CMK (cell line): Measurements from ENCODE around the gene TUBGCP6.
"Not testable (repeated sequence)": the region's sequence is repeated elsewhere in the genome, so short reads cannot be mapped to it uniquely, and the experiment has no call there.

Experiments used
- DNase-seq: peaks from one replicate; pipeline ENCODE4 v3.0.0-alpha.2; 2010; ENCODE audit warnings: low read depth

TUBGCP6 gene

DNA sequence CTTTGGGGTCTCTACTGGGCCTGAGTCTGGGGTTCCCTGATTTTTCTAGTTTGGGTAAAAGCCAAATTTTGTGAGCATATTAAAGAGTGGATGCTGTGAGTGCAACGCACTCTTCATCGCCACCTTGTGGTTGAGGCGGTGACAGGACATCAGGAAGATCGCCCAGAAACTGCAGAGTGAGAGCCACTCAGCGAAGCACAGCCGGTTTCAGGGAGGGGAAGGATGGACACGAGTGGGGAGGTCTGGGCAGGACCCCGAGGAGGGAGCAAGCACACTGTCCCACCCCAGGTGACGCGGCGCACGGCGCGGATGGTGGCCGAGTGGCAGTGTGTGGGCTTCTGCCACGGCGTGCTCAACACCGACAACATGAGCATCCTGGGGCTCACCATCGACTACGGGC, 34.9 kb downstream of the TUBGCP6 start:
- DNase-seq, result no peak

DNA sequence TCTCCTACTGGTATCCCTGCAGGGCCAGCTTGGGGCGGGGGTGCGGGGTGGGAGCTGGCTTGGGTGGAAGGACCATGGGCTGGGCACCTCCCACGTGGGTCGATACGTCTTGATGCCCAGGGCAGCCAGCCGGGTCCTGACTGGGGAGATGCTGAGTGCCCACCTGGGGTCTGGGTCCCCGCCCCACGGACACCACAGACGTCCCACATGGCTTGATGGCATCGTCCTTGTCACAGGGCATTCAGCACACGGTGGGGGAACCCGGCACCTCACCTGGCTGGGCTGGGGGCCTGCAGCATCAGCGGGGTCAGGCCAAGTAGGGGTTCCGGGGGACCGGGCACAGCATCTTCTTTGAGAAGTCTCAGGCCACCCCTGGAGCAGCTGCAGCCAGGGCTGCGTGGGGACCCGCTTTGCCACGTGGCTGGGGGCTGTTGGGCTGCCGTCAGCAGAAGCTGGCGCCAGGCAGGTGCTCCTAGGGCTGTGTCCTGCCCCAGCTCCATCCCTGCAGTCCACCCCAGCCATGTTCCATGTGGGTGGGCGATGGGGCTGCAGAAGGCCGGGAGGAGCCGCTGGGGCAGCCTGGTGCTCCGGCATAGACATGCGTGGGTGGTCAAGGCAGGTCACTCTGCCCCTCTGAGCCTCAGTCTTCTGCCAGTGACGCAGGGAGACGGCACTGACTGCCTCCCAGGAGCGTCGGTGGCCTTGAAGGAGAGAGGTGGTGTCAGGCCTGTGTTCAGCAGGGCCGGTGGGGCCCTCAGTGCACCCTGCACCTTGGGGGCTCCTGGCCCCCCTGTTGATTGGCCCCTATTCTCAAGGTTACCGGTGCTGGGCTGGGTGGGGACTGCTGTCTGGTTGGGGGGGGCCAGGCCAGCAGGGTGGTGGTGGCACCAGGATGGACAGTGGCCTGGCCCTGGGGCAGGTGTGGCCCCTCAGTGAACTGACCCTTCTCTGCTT, 35.6 kb downstream of the TUBGCP6 start:
- DNase-seq, result no peak

DNA sequence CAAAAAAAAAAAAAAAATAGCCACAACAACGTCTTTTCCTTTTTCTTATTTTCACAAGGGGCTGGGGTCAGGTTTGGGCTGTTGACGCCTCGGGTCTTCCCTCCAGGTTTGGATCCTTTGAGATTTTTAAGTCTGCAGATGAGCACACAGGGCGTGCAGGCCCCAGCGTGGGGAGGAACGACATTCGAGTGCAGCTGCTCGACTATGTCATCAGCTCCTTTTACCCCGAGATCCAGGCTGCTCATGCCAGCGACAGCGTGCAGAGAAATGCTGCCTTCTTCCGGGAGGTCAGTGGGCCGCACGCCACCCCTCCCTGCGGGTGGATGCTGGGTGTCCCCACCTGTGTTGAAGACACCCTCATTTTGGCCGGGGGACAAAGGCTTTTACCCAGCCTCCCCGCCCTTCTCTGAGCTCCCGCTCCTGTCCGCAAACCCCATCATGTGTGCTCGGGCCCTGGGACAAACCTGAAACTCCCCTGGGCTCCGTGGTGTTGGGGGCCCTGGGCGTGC, 36.3 kb downstream of the TUBGCP6 start:
- no peak for DNase-seq

- DNase-seq, result no peak
These were observed 37.3 kb downstream of the TUBGCP6 start for GRCh38 chr22:50207383-50208140.

DNA sequence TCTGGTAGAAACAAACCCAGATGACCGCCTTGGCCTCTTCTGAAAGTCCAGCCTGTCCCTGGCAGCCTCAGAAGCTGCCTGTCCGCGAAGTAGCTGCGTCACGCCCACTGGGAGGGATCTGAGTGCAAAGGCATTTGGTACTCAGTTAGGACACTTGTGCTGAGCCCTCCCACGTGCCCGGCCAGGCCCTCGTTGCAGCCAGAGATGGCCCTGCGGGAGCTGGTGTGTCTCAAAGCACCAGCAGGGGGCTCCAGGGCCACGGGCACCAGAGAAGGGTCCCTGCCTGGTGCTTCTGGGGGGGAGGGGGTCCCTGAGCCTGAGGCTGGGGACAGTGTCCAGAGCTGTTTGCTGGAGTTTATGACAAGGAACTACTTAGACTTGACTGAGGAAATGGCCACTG, 38.2 kb downstream of the TUBGCP6 start:
- DNase-seq, result no peak

DNA sequence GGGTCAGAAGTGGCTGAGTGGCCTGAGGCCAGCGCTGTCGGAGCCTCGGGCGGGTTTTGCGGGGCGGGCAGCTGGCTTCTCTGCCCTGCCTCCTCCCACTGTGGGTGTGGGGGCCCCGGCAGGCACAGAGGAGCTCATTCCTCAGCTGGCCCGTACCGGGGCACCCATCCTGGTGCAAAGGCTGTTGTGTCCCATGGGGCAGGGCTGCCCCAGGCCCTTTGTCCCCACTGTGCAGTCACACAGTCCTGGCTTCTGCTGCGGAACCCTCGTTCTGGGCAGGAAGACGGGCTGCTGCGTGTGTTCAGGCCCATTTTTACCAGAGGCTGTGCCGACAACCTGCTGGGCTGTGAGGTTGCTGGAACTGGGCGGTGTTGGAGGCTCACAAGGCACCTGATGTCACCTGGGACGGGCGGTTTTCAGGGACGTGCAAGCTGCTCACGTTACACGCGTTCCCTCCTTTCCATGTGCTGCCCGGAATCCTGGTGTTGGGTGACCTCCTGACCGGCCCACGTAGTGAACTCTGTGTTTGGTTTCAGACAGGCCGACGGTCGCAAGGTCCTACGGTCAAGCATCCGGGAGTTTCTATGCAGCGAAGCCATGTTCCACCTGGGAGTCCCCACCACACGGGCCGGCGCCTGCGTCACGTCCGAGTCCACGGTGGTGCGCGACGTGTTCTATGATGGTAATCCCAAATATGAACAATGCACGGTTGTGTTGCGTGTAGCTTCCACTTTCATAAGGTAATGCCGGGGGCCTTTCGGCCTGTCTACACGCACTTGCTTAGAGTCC, 38.8 kb downstream of the TUBGCP6 start:
- DNase-seq, result no peak

- DNase-seq, result not testable (repeated sequence)
These were observed 39.8 kb downstream of the TUBGCP6 start for GRCh38 chr22:50204998-50205397.

DNA sequence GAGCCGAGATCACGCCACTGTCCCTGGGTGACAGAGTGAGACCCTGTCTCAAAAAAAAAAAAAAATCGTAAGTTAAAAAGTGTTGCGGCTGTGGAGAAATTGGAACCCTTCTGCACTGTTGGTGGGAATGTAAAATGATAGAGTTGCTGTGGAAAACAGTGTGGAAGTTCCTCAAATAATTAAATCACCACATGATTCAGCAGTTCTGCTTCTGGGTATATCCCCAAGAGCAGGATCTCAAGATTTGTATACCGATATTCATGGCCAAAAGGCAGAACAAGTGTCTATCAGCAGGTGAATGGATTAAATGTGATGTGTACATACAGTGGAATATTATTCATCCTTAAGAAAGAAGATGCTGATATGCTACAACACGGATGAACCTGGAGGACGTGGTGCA, 40.3 kb downstream of the TUBGCP6 start:
- DNase-seq, result no peak

DNA sequence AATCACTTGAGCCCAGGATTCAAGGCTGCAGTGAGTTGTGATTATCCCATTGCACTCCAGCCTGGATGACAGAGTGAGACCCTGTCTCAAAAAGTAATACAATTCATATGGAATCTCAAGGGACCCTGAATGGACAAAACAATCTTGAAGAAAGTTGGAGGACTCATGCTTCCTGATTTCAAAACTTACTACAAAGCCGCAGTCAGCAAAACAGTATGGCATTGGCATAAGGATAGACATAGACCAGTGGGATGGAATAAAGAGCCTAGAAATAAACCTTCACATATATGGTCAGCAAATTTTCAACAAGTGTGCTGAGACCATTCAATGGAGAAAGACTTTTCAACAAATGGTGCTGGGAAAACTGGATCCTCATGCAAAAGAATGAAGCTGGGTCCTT, 41.5 kb downstream of the TUBGCP6 start:
- no peak for DNase-seq

DNA sequence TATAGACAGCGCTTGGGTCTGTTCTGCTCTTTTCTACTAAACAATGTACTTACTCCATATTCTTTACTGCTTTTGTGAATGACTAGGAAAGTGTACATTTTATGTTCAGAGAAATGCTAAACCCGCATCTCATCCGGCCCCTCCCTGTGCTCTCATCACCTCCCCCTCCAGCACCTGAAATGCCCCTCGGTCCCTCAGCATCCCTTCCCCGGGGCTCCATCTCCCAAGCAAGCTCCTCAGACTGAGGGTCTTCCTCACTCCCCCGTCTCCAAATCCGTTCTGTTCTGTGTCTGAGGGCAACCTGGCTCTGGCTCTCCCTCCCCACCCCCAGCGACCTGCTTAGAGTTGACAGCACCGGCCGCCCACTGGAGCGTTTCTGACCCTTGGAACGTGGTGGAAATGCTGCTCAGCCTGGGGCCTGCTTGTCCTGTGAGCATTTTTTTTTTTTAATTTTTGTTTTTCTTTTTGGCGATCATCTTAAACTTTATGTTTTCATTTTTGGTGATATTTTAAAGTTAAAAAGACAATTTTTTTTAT, 42.6 kb downstream of the TUBGCP6 start:
- no peak for DNase-seq

DNA sequence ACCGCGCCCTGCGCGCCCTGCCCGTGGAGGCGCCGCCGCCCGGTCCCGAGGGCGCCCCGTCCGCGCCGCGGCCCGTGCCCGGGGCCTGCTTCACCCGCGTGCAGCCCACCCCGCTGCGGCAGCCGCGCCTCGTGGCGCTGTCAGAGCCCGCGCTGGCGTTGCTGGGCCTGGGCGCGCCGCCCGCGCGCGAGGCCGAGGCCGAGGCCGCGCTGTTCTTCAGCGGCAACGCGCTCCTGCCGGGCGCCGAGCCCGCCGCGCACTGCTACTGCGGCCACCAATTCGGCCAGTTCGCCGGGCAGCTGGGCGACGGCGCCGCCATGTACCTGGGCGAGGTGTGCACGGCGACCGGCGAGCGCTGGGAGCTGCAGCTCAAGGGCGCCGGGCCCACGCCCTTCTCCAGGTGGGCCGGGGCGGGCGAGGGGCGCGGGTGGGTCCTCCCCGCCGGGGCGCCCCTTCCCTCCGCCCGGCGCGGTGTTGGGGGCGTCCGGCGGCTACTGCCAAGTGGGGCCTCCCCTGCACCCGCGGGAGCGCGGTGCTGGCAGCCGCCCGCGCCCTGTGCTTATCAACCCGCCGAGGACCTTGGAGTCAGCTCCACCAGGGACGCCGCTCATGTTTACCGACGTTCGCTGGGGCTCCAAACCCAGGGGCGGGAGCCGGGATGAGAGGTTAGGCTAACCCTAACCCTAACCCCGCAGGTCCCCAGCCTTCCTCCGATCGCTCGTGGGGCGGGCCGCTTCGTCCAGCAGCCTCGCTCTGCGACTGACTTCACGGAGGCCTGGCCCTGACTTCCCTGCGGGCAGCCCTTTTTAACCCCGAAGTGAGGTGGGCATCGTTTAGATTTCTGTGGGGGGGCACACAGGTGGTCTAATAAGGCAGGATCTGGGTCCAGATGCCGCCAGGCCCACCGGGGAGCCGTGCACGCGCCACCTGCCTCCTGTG, 43.4 kb downstream of the TUBGCP6 start:
- no peak for DNase-seq

GRCh38 chr22:50200461-50201190, 44.2 kb downstream of the TUBGCP6 start, which contains the start of gene SELENOO:
Gene SELENOO, plus strand, starts transcription at chr22:50201011. Its CDS starts 26 bp downstream, at chr22:50201037.
- DNase-seq, result no peak

GRCh38 chr22:50199829-50200460, 44.9 kb downstream of the TUBGCP6 start:
- DNase-seq, result no peak

DNA sequence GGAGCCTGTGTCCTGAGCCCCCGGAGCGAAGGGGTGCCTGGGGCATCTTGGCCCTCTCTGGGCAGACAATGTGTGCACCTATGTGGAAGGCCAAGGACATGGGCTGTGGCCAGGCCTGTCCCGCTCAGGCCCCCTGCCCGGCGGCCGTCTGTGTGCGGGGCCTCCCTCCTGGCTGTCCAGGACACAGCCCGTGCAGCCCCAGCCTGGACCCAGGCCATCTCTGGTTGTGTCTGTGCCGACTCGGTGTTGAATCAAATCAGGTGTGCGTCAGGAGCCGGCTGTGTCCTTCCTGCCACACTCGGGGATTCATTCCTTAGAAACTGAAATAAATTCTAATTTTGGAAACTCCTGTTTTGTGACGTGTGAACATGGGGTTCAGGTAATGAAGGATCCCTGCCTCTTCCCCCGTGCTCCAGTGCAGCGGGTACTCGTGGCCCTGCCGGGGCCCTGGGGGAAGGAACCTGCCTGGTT, 45.5 kb downstream of the TUBGCP6 start:
- no peak for DNase-seq

GRCh38 chr22:50198624-50199017, 46.2 kb downstream of the TUBGCP6 start:
- DNase-seq, result no peak

- no peak for DNase-seq
These were observed 46.8 kb downstream of the TUBGCP6 start for GRCh38 chr22:50197856-50198623.

DNA sequence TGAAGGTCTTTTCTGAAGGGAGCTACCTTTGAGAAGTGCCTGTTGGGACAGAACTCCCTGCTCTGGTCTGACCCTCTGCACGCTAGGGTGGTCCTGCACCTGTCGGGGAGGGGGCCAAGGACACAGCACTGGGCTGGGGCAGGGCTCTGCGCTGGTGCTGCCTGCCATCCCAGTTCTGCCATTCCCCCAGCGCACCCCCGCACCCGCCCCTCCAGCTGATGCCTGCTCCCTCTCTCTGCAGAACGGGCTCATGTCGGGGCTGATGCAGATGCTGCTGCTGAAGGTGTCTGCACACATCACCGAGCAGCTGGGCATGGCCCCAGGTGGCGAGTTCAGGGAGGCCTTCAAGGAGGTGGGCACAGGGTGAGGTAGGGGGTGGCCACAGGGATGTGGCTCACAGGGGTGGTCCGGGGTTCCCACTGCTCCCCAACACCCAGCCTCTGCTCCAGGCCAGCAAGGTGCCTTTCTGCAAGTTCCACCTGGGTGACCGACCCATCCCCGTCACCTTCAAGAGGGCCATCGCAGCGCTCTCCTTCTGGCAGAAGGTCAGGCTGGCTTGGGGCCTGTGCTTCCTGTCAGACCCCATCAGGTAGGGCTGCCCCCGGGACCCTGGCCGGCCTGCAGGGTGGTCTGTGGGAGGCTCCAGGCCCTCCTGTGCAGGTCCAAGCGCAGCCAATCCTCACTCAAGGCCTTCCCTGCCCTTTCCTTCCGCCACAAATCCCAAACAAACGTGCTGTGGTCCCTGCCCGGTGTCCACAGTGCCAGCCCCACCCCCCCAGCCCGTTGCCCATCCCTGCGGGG, 47.6 kb downstream of the TUBGCP6 start:
- no peak for DNase-seq

DNA sequence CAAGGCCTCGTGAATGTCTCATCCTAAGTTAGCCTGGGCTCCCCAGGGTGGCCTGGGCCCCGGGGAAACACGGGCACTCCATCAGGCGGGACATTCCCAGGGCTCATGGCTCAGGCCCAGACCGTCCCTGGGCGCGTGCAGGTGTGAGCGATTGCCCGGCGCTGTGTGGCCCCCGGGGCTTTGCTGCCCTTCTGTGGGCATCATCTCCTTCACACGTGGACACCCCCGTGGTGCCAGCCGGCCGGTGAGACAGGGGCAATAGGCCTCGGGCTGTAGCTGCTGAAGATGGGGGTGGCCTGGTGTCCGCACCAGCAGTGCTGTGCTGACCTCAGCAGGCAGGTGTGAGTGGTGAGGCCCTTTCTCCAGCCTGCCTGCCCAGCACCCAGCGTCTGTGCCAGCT, 48.6 kb downstream of the TUBGCP6 start:
- DNase-seq, result no peak
